GM18870 (cell line): ENCODE results near the gene ILK.

Source experiments
- ATAC-seq: cut with Tn5 transposase; IDR thresholded peaks from one replicate; pipeline ENCODE4 v1.9.1; 2021; ENCODE audit warnings: moderate library complexity; ENCODE audit not compliant: unreplicated experiment

The ILK gene

DNA sequence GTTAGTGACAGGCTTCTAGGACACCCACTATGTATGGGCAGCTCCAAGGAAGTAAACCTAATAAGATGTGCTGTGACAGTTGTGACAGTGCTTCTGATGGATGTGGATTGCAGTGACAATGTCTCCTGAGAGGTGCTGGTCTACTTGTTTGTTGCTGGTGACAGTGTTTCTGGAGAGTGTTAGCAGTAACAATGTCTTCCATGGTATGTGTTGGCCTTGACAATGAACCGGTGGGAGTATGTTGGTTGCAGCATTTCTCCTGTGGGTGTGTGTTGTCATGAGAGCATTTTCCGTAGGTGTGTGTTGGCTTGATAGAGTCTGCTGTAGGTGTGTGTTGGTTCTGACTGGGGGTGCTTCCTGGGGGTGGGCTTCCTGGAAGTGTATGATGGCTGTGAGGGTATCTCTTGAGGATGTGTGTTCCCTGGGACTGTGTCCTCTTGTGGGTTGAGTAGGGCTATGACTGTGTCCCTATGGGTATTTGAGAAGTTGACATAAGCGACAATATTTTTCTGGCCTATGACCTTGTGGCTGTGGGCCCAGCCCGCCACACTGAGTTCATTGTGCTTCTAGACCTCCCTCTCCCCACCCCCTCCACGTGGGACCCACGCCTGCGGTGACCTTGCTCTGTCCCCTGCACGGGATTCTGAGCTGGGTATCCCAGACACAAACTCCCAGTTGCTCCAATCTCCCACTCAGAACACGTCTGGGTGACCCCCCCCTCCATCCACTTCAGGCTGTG is 50.9 kb downstream of the ILK start:
- ATAC-seq, result no peak

DNA sequence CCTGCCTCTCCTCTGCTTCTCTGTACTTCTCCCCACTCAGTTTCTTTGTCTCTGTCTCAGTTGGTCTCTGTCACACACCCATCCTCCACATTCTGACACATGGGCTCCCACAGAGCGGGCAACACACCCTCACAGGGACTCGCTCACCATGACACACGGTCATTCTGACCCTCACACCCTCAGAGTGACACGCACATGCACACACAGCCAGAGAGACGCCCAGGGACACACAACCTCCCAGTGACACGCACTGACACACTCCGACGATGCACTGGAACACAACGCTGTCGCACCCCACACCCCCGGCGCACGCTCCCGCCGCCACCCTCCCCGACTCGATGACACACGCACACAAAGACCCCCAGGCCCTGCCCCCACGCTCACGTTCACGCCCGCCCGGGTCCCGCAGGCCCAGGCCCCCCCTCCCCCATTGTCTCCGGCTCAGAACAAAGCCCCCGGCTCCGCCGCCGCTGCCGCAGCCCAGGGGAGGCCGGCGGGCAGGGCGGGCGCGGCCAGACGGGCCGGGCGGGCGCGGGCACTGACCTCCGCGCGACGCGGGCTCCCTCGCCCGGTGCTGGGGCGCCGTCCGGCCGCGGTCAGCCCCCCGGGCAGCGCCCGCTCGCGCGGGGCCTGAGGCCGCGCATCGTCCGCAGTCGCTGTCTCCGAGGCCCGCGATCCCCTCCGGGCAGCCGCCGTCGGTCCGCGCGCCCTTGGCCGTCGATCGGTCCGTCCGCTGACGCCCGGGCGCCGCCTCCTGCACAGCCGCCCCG is 51.6 kb downstream of the ILK start:
- no peak for ATAC-seq

DNA sequence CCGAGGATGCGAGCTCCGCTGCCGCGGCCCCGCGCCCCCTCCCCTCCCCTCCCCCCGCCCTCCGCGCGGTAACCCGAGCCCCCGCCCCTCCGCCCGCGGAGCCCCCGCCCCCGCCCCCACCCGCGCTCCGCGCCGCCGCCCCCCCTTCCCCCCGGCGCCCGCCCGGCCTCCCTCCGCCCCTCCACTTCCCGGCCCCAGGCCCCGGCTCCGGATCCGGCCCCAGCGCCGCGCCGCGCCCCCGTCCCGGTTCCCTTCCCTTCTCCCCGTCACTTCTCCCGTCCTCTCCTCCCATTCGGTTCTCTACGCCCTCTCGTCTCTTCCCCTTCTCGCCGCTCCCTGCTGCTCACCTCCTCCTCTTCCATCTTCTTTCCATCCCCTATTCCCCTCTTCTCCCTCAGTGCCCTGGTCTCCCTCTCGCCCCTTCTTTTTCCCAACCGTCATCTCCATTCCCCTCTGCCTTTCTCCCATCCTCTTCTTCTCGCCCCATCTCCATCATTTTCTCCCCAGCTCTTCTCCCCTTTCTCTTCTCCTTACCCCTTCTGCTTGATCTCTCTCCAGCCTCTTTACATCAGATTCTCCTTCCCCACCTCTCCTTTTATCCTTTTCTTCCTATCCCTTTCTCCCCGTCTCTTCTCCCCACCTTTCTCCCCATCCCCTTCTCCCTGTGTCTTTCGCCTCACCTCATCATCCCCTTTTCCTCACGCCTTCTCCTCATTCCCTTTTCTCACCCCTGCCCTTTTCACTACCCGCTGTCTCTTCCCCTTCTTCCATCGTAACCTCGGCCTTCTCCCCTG is 52.4 kb downstream of the ILK start, which contains the start of gene DCHS1:
Gene DCHS1, minus strand, starts transcription at position 20 of the 794 bp plus-strand sequence. CDS start 14,196 bp downstream, outside the sequence.
- ATAC-seq, result no peak

DNA sequence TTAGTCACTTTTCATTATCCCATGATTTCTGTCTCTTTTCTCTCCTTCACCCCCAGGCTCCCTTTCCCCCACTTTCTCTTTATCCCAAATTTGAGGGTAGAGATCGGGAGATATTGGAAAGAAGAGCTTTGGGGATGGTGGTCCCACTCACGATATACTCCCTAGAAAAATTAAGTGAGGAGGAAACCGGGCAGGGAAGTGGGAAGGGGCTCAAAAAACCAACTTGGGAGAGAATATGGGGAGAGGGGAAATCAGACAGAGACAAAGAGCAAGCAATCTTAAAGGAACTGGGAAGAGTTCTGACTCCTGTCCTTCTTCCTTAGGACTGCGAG is 53.0 kb downstream of the ILK start:
- ATAC-seq, result no peak

DNA sequence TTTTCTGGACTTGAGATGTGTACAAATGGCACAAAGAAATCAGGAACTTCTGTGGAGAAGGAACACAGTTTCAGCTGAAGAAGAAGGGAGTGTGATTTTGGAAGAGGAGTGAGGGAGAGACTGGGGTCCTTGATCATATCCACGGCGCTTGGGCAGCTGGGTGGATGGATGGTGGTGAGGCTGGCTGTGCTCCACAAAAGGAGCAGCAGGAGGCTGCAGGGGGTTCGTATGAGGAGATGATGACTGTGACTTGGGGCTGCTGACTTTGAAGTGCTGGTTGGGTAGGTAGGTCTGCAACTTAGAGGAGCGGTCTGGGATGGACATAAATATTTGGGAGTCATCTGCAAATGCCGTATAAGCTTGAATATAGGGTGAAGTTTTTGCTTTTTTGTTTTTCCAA is 53.4 kb downstream of the ILK start:
- ATAC-seq, result no peak

DNA sequence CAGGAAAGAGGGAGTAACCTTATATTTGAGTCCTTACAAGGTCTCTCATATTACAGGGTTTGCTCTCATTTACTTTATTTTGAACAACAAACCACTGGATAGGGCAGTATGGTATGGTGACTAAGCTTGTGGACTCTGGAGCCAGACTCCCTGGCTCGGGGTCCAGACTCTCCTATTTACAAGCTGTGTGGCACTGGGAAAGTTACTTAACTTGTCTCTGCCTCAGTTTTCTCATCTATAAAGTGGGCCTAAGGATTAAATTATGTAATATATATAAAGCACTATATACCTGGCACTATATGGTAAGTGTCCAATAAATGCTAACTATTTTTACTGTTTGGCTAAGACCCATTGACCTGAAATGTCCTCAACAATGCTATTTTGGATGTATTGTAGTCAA is 53.8 kb downstream of the ILK start:
- no peak for ATAC-seq

DNA sequence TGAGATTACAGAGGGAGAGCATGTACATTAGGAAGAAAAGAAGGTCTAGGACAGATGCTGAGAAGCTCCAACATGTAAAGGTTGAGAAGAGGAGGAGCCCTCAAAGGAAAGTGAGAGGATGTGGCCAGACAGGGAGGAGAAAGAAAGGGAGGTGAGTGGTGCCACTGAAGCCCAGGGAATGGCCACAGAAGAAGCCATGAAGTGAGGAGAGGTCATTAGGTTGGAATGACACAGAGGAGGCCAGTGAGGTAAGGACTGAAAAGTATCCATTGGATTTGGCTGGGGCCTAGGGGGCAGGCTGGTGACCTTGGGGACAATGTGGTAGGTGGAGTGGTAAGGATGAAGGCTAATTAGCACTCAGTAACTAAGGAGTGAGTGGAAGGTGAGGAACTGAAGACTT is 55.1 kb downstream of the ILK start:
- ATAC-seq, result no peak
